HCEC 1CT (cell line): ENCODE measurements around the gene MAB21L2.

ENCODE experiments used
- DNase-seq: peaks from one replicate; pipeline ENCODE4 v3.0.0-alpha.2; 2017

Gene MAB21L2

DNA sequence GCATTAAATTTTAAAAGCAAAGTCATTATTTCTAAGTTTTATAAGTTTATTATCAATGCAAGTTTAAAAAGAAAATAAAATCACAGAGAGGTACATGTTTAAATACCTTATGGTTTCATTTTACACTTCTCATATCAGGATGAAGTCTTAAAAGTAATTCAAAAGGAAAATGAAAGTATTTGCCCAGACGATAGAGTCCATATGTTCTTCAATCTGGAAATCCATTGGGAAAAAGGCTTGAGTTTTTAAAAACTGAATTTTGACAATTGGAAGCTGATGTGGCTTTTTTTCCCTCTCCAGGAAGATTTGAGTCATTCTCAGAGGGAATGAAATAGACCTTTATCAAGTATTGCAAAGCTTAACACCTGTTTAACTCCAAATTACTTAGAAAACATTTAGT is 37.1 kb downstream of the MAB21L2 start:
- DNase-seq: no peak

DNA sequence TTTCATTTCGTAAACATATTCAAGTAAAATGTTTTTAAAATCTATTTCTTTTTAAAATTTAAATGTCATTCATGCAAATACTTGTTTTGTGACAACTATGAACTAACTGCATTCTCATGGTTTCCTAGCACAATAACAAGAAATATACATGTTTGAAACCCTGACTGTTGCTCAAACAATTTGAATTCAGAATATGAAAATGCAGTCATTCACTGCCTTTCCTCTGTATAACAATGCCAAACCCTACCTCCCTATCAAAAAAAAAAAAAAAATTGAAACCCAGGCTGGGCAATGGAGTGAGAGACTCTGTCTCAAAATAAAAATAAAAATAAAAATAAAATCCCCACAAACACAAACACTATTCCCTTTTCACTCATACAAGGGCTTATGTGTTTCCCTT is 42.1 kb downstream of the MAB21L2 start:
- no peak for DNase-seq

DNA sequence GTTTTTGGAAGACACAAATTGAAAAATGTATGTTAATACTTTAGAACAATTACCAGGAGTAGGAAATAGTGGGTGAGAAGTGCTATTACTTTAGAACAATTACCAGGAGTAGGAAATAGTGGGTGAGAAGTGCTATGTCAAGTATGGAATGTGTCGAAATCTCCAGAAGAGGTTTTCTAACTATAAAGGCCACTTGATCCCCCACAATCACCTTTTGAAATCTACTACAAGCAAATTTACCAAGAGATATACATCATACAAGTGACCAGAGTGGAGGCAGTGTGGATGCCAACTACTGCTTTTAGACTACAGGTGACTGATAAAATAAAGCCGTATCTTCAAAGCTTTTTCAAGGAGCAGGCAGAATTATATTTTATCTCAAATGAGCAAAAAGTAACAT is 43.1 kb downstream of the MAB21L2 start:
- DNase-seq: no peak

DNA sequence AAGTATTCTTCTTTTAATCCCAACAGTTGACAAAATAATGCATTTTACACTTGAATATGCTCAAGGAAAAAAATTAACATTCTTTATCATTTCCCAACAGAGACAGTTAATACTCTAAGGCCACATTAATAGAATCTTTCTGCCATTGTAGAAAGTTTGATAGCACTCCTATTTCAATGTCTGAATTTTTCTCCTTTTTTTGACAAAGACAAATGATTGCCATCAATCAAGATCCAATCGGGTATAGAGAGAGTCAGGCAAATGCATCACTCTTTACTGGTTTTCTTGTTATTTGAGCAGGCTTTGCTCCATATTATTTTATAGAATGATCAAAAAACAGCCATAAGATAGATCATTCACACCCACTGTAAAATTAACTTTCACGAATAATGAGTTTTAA is 46.1 kb downstream of the MAB21L2 start:
- DNase-seq: no peak

DNA sequence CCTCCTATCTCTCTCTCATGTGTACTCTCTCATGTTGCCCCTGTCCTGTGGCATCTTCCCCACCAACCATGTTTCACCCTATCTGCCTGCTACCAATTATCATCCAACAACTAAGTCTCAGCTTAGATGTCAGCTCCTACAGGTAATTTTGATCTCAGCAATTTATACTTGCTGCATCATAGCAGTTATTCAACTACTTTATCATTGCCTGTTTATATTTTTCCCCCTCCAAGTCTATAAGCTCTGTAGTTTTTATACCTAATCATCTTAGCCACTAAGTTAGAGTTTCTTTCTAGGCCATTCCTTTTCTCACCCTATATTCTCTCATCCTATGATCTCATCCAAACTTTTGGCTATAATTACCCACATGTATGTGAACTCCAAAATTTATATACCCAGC is 50.7 kb downstream of the MAB21L2 start:
- DNase-seq: no peak
